Left renal pelvis (tissue), 4 donors: Measurements from ENCODE around the gene SLC9A9. TPM values are rescaled to one million over a fixed set of nuclear protein-coding genes. Genes with fewer than 3 reads are reported as not detected.

Experiments used
- DNase-seq, 4 donors: peaks; one replicate each; pipeline ENCODE4 v3.0.0-alpha.2; 2013; ENCODE audit warnings: low read depth in 4 of 4, low spot score in 3 of 4
- polyA plus RNA-seq, 4 donors: library from polyadenylated mRNA; unstranded; fragments of 120-200 nt; gene quantifications; one replicate each; pipeline ENCODE4 v1.2.1, GENCODE V29; 2013; ENCODE audit not compliant: insufficient read length in 4 of 4

The SLC9A9 gene
- polyA plus RNA-seq, 4 donors: 4.4 to 12.8 (median 6.4) TPM

- no peak for DNase-seq
These were observed 436 bp upstream of the SLC9A9 start for GRCh38 chr3:143848704-143849103.

GRCh38 chr3:143843587-143843986 lies 4.7 kb downstream of the SLC9A9 start:
- DNase-seq: no peak

GRCh38 chr3:143840636-143841035 lies 7.6 kb downstream of the SLC9A9 start:
- no peak for DNase-seq

GRCh38 chr3:143839980-143840379 lies 8.3 kb downstream of the SLC9A9 start:
- DNase-seq: no peak

DNA sequence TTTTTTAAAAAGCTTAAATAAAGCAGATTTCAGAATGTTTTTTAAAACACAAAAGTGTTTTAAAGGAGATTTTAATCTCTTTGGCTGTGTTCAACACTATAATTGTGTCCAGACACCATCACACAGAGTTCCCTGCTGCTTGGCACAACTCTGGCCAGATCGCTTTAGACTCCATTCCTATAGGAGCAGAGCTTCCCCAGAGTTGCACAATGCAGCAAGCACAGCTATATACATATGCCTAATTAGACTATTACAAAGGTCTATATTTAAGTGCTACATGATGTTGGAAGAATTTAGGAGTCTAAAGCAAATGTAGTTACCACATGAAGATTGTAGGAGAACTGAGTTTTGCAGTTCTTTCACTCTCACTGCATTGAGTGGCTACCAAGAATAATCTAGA lies 11.2 kb downstream of the SLC9A9 start:
- no peak for DNase-seq

- no peak for DNase-seq
These were observed 13.0 kb downstream of the SLC9A9 start for GRCh38 chr3:143835312-143835711.

- no peak for DNase-seq
These were observed 15.8 kb downstream of the SLC9A9 start for GRCh38 chr3:143832433-143832832.

- DNase-seq: no peak
These were observed 16.3 kb downstream of the SLC9A9 start for GRCh38 chr3:143831994-143832393.

DNA sequence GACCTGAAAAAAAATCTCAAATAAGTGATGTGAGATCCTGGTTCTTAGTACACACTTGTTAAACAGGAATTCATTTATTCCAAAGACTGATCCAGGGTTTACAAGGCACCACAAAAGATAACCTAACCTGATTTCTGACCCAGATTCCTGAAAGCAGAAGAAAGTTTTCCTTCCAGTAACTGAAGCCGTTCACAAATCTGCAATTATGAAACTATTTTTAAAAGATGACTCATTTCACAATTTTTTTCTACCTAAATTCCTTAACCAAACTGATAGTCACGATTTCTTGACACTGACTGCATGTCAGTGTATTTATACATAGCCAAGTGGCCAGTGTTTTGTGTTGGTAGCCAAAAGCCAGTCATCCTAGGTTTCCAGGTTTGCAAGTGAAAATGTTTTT lies 17.1 kb downstream of the SLC9A9 start:
- DNase-seq: no peak

DNA sequence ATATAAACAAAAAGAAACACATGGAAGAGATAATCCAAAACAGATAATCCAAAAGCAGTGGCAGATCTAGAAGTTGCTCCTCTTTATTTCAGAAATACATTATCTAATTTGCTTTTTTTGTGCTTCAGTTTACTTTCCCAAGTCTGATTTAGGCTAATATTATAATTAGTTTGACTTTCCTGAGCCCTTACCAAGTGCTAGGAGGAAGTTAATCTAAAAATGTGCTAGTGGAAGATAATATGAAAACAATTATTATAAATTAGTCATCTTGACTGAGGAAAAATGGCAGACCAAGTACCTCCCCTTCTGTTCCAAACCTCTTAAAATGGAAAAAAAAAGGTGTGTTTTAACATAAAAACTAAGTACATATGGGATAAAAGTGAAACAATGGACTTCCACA lies 17.5 kb downstream of the SLC9A9 start:
- DNase-seq: no peak

DNA sequence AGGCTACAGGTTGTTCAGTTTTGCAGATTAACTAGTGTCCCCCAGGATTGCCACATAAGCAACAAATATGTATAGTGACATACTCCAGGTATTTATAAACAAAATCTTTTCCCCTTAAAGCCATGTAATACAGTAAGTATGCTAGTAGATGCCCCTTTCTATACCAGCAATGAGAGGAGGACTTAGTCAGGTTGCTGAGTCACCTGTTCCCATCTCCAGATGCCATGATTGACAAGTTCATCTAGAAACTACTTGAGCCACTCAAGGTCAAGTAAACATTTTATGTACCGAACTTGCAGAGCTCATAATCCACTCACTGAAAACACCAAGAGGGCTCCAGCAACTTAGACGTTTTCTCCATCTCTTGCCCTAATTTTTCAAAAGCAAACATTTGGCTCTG lies 18.2 kb downstream of the SLC9A9 start:
- DNase-seq: no peak

GRCh38 chr3:143827425-143827824 lies 20.8 kb downstream of the SLC9A9 start:
- no peak for DNase-seq

- no peak for DNase-seq
These were observed 22.0 kb downstream of the SLC9A9 start for GRCh38 chr3:143826296-143826695.

- no peak for DNase-seq
These were observed 22.8 kb downstream of the SLC9A9 start for GRCh38 chr3:143825513-143825912.

- no peak for DNase-seq
These were observed 23.4 kb downstream of the SLC9A9 start for GRCh38 chr3:143824735-143825385.

DNA sequence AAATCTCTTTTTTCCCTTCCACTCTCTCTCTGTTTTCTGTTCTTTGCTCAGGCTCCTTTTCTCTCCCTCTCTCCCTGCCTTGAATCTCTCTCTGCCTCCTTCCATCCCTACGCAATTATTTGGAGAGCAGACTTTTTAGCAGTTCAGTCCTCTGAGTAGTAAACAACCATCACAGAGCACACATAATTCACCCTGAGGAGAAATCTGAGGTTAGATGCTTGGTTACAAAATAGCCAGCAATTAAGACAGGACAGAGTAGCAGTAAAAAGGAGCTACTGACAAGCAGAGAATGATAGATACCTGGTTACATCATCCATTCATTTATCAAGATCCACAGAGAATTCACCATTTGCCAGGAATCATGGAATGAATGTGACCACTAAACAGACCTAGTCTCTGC lies 25.5 kb downstream of the SLC9A9 start:
- DNase-seq: no peak

GRCh38 chr3:143822374-143822773 lies 25.9 kb downstream of the SLC9A9 start:
- DNase-seq: no peak

DNA sequence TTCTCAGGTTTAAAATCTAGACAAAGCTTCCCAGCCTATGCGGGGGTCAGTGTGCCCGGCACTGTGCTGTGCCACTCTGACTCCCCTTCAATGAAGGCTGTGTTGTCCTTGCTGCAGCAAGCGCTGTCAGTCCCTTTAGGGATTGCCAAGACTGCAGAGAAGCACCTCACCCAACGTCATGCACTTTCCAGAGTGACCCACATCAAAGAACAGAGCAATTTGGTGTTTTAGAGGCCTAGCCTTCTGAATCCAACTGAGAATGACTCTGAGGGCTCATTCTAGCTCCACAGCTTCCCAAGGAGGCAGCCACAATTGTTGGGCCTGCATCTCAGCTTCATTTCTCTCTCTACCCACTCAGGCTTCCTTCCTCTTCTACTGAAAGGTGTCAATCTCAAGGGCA lies 26.4 kb downstream of the SLC9A9 start:
- DNase-seq: no peak

DNA sequence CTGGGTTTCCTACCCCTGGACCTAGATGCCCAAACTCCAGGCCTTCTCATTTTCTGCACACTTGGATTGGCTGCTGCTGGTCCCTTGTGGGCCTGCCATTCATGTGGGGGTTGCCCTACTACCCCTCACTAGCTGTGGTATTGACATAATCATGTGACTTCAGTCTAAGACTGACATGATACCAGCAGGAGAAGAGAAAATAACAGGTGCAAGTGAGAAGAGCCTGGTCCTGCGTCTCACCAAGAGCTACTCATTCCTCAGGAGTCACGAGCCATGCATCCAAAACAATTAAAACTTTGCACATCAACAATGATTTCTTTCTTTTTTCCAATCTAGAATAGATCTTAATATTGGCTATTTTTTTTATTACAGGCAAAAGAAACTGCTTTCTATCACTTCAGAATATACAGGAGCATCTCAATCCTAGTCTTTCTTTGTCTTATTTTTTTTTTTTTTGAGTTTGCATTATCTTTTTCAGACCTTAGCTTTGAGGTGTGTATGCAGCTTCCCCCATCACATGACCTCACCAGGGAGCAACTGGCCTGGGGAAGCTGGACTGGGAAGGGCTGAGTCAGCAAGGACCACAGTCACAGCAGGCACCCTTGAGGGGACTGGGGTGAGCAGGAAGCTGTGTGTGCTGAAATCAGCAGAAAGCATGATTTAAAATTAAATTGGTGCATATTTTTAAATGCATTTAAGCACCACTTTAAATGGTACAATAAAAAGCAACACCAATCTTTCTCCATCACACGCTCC lies 27.6 kb downstream of the SLC9A9 start:
- no peak for DNase-seq

DNA sequence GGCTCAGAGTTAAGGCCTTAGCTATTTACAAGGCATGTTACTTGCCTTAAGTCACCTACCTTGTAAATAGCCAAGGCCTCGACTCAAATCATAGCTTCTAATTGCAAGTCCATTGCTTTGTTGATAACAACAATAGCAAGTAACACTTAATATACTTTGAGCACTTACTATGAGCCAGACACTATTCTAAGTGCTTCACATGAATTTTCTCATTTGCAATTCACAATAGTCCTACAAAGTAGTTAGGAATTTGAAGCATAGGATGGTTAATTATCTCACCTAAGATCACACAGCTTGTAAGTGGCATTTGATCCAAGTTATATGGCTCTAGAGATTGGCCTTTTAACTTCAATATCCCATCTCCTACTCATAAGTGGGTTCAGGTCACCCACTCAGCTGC lies 28.4 kb downstream of the SLC9A9 start:
- no peak for DNase-seq

DNA sequence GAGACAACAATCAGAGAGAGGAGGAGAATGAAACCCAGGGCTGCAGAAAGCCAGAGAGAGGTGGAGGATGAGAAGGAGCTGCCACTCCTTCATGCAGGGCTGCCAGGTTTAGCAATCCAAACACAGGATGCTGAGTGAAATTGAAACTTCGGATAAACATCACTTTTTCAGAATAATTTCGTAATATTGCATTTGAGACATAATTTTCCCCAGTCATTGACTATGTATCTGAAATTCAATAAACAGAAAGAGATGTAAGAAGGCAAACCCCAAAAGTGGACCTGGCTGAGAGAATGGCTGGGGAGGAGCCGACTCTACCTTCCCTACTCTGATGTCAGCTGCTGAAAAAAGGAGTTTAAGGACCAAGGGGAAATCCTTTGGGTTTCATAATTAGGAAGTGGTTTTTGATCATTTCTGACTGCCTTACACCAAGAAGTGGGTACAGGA lies 33.8 kb downstream of the SLC9A9 start:
- DNase-seq: no peak

DNA sequence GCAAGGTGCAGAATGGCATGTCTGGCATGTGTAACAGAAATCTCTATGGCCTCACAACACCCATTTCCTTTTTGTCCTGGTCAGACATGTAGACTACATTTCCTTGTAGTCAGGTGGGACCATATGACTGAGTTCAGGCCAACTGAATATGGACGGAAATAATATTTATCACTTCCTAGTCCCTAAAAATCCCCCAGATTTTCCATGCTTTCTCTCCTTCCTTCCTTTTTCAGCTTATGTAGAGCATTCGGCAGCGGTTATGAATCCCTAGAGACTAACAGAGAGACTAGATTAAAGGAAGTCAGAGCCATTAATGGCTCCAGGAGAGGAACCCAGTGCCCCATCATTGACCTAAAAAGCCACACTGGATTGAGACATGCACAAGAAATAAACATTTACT lies 35.8 kb downstream of the SLC9A9 start:
- no peak for DNase-seq
